C1 segment of cervical spinal cord (tissue), 14 donors: ENCODE measurements around the gene C3.
A peak's percentile ranks its signal among the peaks of the same experiment; 100 is the strongest.

ENCODE experiments used
- DNase-seq, 14 donors: peaks; one replicate each; lab custom pipeline; 2025; lab: John Stamatoyannopoulos, UW

C3 gene

DNA sequence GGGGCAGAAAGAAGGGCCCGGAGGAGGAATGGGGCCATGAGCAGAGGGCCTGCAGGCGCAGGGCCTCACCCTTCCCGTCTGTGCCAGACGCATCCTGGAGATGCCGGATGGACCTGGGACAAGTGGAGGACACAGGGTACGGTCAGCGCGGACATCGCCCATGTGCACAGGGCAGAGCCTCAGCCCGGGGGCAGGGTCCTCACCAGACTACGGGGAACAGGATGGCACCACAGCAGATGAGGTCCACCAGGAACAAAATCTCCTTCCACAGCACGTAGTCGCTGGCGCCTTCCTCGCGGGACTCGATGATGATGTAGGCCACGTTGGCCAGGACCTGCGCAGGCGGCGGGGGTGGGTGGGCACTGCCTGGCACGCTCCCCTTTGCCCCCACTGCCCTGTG lies 11.4 kb upstream of the C3 start:
- no peak for DNase-seq

DNA sequence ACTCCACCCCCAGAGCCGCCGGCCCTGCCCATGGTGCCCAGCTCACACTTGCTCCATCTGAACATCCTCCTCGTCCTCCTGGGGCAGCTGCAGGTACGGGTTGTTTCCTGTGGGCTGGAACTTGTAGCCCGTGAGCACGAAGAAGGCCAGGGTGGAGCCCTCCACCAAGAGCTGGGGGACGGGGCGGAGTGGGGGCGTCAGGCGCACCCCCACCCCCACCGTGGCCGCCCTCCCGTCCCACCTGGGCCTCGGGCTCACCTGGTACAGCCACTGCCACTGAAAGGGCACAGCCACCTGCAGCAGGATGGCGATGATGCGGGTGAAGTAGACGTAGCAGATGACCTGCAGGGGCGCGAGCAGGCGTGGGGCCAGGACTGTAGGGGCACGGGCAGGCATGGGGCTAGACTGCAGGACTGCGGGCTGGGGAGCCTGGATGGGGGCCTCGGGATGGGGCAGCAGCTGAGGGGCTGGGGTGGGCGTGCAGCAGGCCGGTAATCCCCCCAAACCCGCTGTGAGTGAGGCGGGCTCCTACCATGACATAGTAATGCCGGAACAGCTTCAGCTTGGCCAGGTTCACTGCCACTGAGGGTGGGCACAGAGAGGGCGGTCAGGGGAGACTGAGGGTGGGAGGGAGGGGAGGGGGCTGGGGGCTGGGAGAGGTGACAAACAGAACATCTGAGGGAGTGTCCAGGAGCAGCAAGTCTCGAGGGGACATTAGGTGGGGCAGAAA lies 10.7 kb upstream of the C3 start:
- no peak for DNase-seq

DNA sequence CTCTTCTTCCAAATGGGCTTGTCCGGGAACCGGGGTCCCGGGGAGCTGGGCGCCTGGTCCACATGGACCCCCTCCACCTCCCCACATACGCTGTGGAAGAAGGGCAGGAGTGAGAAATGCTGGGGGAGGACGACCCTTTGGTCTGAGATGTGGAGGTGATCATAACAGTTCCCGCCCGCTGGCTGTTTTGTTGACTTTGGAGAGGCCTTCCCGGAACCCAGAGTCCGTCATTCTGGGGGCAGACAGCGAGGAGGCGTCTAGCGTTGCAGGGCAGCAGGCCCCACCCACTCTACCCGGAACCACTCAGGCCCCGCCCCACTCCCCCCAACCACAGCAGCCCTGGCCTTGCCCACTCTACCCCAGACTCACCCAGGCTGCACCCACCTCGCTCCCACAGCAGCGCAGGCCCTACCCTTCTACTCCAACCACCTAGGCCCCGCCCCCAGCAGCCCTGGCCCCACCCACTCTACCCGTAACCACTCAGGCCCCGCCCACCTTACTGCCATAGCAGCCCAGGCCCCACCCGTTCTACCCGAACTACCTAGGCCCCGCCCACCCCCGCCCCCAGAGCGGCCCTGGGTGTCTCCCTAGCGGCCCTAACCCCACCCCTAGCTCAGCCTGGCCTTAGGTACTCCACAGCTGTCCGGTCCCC lies 9.8 kb upstream of the C3 start:
- peak in 10 of 14 donors; percentile 20 to 72 (median 53) for DNase-seq

DNA sequence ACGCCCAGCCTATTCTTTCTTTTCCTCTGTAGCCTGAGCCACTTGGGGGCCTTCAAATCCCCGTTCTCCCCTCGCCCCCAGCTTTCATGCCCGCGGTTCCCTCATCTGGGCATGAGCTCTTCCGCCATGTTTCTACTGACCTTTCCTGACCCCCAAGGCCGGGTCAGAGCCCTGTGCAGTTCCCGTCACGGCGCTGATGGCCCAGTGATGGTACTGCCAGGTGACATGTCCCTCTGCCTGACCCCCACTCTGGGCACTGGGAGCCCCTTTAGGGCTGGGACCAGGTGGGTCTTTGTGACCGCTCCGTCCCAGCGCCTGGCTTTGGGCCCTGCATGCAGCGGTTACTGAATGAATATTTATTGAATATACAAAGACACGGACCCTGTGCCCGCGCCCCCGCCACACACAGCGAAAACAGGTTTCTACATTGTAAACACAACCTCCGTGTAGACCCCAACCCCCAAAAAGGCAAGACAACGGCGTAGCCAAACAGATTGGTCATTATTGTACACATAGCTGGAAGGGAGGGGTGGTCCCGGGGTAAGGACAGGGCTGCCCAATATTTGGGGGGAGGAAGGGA lies 9.2 kb upstream of the C3 start:
- no peak for DNase-seq

DNA sequence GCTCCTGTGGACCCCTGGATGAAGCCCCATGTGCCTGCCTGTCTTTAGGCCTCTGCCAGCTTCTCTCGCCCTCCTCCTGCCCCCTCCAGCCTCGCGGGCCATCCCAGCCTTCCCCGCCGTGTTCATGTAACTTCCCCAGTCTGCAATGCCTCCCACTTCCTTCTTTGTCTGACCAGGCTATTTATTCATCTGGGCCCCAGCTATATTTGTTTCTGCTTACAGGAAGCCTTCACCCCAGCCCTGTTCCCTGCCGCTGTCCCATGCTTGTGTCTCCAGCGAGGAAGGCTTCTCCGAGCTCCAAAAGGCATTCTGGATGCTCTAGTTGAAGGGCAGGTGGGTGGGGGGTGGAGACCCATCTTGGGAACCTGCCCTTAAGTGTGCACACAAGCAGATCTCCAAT lies 7.9 kb upstream of the C3 start:
- DNase-seq = peak in 8 of 14 donors; percentile 6 to 63 (median 32)

DNA sequence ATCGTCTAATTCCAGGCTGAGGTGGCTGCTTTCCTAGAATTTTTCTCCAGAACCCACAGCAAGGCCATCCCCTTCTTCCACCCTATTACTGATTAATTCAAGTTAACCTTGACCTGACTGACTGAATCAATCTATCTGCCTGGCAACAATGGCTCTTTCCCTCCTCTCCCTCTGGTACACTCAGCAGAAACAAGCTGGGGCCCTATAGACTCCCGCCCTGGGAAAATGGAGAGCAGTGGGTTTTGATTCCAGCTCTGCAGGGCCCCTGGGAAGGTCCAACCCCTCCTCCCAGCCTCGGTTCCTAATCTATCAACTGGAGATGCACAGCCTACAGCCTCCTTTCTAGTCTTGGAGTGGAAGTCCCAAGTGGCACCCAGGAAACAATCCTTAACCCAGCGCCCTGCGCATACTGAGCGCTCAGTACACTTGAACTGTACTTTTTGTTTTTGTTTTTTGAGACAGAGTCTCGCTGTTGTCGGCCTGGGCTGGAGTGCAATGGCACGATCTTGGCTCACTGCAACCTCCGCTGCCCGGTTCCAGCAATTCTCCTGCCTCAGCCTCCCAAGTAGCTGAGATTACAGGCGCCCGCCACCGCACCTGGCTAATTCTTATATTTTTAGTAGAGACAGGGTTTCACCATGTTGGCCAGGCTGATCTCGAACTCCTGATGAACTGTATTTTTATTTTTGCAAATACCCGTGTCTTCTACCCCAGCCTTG lies 5.2 kb upstream of the C3 start:
- DNase-seq = no peak

DNA sequence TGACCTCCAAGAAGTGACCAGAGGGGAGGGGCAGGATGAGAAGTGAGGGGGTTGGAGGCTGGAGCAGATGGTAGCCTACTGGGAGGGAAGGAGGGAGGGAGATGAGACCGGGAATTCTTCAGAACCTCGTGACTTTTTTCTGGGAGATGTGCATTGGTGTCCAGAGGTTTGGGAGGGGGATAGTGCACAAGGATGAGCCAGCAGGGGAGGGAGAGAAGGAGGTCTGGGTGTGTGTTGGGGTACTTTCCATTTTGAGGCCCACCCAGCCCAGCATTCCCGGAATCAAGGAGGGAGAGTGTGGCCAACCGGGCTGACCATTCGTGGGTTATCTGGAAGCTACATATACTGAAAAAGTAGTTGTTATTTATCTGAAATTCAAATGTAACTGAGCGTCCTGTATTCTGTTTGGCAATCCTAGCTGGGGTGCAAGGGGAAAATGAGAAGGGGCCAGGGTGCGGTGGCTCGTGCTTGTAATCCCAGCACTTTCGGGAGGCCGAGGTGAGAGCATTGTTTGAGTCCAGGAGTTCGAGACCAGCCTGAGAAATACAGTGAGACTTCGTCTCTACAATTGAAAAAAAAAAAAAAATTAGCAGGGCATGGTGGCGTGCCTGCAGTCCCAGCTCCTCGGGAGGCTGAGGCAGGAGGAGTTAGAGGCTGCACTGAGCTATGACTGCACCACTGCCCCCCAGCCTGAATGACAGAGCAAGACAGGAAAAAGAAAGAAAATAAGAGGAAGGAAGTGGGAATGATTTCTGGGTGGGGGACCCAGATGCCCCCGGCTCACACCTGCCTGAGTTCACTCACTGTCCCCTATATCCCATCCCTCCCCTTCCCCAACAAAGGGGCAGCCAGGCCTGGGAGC lies 4.4 kb upstream of the C3 start:
- no peak for DNase-seq

DNA sequence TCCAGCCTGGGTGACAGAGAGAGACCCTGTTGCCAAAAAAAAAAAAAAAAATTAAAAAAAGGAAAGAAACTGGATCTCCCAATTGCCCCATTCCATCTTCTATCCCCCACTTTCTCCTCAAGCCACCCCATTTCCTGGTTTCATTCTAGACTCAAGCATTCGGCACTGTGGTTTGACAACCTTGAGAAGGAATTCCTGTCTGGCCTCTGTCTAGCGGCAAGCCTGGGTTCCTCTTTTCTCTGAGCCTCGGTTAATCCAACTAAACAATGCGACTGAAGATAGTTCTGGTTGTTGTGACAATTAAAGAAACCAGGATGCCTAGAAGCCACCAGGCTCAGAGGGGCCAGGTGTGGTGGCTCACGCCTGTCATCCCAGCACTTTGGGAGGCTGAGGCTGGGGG lies 3.3 kb upstream of the C3 start:
- DNase-seq = peak in 1 of 14 donors; percentile 10

DNA sequence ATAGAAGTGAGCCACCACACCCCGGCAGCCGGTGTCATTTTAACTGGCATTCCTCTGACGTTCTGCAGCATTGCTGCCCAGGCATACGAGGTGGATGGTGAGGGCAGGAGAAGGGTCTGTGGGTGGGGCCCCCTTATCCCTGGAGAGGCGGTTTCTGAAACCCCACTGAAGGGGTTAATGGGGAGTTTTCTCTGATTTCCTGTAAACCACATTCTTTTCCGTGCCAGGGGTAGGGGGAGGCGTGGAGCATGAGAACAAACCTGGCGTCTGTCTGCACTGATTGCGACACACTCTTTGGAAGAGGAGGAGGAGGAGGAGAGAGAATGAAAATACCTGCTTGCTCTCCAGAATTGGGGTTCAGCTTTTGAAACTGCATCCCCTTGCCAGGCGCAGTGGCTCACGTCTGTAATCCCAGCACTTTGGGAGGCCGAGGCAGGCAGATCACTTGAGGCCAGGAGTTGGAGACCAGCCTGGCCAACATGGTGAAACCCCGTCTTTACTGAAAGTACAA lies 2.7 kb upstream of the C3 start:
- DNase-seq = peak in 2 of 14 donors; percentile 9 to 24

DNA sequence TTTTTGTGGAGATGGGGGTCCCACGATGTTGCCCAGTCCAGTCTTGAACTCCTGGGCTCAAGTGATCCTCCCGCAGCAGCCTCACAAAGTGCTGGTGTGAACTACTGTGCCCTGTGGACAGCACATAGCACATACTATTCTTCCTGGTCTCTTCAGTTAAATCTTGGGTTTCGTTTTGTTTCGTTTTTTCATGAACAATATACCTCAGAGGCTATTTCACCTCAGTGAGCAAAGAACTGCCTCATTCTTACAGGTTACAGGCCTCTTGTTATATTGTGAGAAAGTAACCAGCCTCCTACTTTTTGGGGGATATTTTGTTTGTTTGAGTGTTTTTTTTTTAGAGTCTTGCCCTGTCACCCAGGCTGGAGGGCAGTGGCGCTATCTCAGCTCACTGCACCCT lies 1.3 kb upstream of the C3 start:
- DNase-seq = no peak

DNA sequence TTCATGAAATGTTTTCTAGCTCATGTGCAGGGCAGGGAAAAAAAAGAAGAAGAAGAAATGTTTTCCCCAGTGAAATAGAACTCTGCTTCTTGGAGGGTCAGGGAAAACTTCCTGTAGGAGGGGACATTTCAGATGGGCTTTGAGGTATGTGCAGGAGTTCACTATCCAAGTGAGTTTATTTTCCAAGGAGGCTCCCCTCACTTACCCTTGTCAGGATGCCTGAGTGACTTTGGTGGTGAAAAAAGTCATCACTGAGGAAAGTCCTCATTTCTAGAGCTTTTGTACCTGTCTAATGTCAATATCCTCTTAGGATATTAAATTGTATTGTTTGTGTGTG lies 656 bp upstream of the C3 start:
- no peak for DNase-seq

DNA sequence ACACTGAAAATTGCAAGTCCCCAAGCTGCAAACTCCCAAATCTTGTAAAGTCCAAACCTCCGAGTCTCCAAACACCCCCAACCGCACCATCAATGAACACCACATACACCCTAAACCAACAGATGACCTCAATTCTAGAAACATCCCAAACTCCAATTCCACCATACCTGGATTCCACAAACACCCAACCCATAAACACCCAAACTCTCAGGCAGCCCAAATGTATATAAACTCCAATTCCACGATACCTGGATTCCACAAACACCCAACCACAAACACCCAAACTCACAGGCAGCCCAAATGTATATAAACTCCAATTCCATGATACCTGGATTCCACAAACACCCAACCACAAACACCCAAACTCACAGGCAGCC lies 470 bp downstream of the C3 start:
- DNase-seq = no peak

DNA sequence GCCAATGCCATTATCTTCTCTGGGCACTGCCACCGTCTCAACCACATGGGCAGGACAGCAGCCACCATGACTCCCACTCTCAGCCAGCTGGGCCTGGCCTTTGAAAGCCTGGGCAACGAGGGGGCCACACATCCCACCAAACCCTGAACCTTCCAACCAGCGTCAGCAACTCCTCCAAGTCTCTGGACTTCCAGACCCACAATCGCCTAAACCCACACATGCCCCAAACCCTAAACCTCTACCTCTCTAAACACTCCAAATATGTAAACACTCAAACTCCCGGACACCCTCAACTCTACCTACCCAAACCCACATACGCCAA lies 949 bp downstream of the C3 start:
- DNase-seq = no peak

DNA sequence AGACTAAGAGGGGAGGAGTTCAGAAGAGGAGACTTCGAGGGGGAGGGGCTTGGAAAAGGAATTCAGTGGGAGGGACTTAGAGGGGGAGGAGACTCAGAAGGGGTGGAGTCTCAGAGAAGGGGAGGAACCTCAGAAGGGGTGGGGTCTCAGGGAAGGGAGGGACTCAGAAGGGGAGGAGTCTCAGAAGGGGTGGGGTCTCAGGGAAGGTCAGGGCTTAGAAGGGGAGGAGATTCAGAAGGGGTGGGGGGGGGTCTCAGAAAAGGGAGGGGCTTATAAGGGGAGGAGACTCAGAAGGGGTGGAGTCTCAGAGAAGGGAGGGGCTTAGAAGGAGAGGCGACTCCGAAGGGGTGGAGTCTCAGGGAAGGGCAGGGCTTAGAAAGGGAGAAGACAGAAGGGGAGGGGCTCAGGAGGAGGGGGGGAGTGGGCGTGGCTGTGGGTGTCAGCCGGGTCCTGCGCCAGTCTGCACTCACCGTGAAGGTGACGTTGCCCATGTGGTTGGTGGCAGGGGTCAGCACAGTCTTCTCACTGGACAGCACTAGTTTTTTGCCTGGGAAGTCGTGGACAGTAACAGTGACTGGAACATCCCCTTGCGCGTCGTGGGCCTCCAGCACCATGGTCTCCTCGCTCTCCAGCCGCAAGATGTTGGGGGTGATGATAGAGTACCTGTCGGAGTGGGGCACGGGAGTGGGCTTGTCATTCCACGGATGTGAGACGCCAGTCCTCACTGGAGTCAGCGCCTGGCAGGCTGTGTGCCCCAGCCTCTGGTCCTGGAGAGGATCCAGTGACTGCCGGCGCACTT lies 1.5 kb downstream of the C3 start:
- DNase-seq = peak in 8 of 14 donors; percentile 7 to 70 (median 32)

DNA sequence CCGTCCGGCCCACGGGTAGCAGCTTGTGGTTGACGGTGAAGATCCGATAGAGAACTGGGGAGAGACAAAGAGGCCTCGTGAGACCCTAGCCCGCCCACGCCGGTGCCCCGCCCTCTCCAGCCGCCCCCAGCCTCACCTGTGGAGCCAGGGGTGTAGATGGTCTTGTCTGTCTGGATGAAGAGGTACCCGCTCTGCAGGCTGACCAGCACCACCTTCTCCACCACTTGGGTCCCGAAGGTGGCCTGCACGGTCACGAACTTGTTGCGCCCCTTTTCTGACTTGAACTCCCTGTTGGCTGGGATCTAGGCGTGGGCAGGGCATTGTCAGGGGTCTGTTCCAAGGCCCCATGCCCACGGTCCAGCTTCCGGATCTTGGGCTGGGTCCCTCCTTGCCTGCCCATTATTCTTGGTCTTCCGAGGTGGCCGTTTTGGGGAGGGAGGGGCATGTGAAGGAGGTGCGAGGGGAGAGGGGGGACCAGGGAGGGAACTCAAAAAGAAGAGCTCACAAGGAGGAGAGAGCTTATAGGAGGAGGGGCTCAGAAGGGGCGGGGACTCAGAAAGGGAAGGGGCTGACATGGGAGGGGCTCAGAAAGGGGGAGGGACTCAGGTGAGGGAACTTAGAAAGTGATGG lies 2.2 kb downstream of the C3 start:
- DNase-seq = no peak

DNA sequence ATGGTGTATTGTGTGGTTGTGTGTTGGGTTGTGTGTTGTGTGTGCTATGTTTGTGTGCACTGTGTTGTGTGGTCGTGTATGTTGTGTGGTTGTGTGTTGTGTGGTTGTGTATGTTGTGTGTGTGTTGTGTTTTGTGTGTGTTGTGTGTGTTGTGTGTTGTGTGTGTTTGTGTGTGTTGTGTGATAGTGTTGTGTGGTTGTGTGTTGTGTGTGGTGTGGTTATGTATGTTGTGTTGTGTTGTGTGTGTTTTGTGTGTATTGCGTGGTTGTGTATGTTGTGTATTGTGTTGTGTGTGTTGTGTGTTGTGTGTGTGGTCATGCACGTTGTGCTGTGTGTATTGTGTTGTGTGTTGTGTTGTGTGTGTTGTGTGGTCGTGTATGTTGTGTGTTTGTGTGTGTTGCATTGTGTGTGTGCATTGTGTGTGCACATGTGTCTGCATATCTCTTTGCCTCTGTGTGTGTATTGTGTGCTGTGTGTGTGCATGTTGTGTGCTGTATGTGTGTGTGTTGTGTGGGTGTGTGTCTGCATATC lies 2.9 kb downstream of the C3 start:
- DNase-seq = no peak

DNA sequence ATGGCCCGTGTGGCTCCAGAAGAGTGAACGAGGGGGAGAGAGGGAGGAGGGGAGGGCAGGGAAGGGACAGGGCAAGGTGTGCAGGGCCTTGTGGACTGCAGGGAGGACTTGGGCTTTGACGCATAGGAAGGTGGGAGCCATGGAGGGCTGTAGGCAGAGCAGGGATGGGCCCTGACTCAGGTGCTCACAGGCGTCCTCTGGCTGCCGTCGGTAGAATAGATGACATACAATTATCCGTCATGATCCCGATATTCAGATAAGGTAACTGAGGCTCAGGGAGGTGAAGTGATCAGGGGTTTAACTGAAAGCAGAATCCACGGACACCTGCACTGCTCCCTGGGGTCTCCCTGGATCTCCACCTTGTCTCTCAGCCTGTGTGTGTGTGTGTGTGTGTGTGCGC lies 3.4 kb downstream of the C3 start:
- DNase-seq = no peak

DNA sequence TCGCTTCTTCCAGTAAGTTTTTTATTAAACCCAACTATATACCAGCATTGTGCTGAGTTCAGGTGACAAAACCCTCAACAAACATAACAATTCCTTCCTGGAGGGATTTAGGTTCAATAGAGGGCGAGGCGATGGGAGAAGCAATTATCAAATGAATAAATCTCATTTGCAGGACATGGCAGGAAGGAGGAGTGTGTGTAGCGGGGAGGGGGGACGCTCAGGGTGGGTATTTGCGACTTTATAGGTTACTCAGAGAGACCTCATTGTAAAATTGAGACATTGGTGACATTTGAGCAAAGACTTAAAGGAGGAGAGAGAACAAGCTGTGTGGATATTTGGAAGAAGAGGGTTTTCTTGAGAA lies 3.9 kb downstream of the C3 start:
- no peak for DNase-seq

DNA sequence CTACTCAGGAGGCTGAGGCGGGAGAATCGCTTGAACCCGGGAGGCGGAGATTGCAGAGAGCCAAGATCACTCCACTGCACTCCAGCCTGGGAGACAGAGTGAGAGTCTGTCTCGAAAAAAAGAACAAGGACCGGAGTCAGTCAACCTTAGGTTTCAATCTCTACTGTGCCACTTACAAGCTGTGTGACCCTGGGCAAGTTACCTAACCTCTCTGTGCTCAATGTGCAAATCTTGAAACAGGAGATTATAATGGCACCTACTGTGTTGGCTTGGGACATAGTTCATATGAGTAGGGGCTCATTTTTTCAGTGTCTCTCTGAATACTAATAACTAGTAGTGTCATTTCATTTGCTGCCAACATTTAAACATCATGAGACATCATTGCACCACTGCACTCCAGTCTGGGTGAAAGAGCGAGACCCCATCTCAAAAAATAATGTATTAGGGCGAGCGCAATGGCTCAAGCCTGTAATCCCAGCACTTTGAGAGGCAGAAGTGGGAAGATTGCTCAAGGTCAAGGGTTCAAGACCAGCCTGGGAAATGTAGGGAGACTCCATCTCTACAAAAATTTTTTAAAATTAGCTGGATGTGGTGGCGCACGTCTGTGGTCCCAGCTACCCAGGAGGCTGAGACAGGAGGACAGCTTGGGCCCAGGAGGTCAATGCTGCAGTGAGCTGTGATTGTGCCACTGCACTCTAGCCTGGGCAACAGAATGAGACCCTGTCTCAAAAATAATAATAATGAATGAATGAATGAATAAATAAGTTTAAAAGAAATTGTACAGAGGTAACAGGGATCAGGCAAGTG lies 5.5 kb downstream of the C3 start:
- no peak for DNase-seq
